MM.1S (cell line): ENCODE results near the gene AIDA.

Experiments used
- DNase-seq: peaks from one replicate; pipeline ENCODE4 v3.0.0-alpha.2; 2015
- H2AFZ ChIP-seq: fragments of 300-600 bp; sonication (generic); 2 replicates; pipeline ENCODE4 v1.6.0; 2016; ENCODE audit warnings: antibody characterized with exemption, low read length
- H3F3A ChIP-seq: fragments of 300-600 bp; sonication (generic); 2 replicates; pipeline ENCODE4 v1.6.1; 2016; ENCODE audit warnings: mild to moderate bottlenecking, antibody characterized with exemption, low read length, moderate library complexity, mixed read lengths; ENCODE audit not compliant: insufficient read depth
- H3K27ac ChIP-seq: fragments of 300-600 bp; sonication (generic); 2 replicates; pipeline ENCODE4 v1.5.1; 2016; ENCODE audit warnings: mild to moderate bottlenecking, low read length
- H3K27me3 ChIP-seq: fragments of 300-600 bp; sonication (generic); replicated peaks from 2 replicates; pipeline ENCODE4 v1.6.0; 2016; ENCODE audit warnings: low read length; ENCODE audit not compliant: insufficient read depth
- H3K36me3 ChIP-seq: fragments of 300-600 bp; sonication (generic); replicated peaks from 2 replicates; pipeline ENCODE4 v1.6.1; 2016; ENCODE audit warnings: mild to moderate bottlenecking, low read length, mixed read lengths; ENCODE audit not compliant: insufficient read depth
- H3K4me1 ChIP-seq: fragments of 300-600 bp; sonication (generic); 2 replicates; pipeline ENCODE4 v1.6.1; 2016; ENCODE audit warnings: low read length, mixed read lengths
- H3K4me2 ChIP-seq: fragments of 300-600 bp; sonication (generic); 2 replicates; pipeline ENCODE4 v1.6.0; 2016; ENCODE audit warnings: low read depth, low read length
- H3K4me3 ChIP-seq: fragments of 300-600 bp; sonication (generic); 2 replicates; pipeline ENCODE4 v1.5.1; 2016; ENCODE audit warnings: low read length, mixed read lengths
- H3K79me2 ChIP-seq: fragments of 300-600 bp; sonication (generic); 2 replicates; pipeline ENCODE4 v1.6.1; 2016; ENCODE audit warnings: mixed run types, low read length, mixed read lengths
- H3K9ac ChIP-seq: fragments of 300-600 bp; sonication (generic); 2 replicates; pipeline ENCODE4 v1.6.1; 2016; ENCODE audit warnings: low read length, mixed read lengths
- H3K9me2 ChIP-seq: fragments of 300-600 bp; sonication (generic); replicated peaks from 2 replicates; pipeline ENCODE4 v1.6.1; 2016; ENCODE audit warnings: mild to moderate bottlenecking, low read length, mixed read lengths; ENCODE audit not compliant: insufficient read depth
- H3K9me3 ChIP-seq: fragments of 300-600 bp; sonication (generic); replicated peaks from 2 replicates; pipeline ENCODE4 v1.6.1; 2016; ENCODE audit warnings: mild to moderate bottlenecking, low read length, mixed read lengths; ENCODE audit not compliant: insufficient read depth
- H4K20me1 ChIP-seq: fragments of 300-600 bp; sonication (generic); 2 replicates; pipeline ENCODE4 v1.6.1; 2016; ENCODE audit warnings: mild to moderate bottlenecking, low read length, moderate library complexity, mixed read lengths; ENCODE audit not compliant: insufficient read depth
- CTCF ChIP-seq: fragments of 300-600 bp; sonication (generic); IDR thresholded peaks from 2 replicates; pipeline ENCODE4 v1.5.1; 2016; ENCODE audit warnings: antibody characterized with exemption, low read length, mixed read lengths
- EZH2 ChIP-seq: fragments of 300-600 bp; sonication (generic); optimal IDR thresholded peaks from 2 replicates; pipeline ENCODE3; 2017; ENCODE audit warnings: low read depth, mild to moderate bottlenecking, antibody characterized with exemption, low read length, mixed read lengths
- EZH2phosphoT487 ChIP-seq: fragments of 300-600 bp; sonication (generic); IDR thresholded peaks from 2 replicates; pipeline ENCODE4 v1.6.1; 2018; ENCODE audit warnings: antibody characterized with exemption, low read length

The AIDA gene

GRCh38 chr1:222663431-222663934 lies 48.8 kb downstream of the AIDA start:
- peaks cover 19% of the 10 kb centered on the region; the same call in 1 of the 2 replicates for H3K36me3 ChIP-seq

GRCh38 chr1:222657899-222658298 lies 54.4 kb downstream of the AIDA start:
- DNase-seq: no peak
- Histone ChIP-seq H3K79me2 (peaks cover 6% of the 10 kb centered on the region; the same call in 1 of the 2 replicates), H3K9ac (no peak overlapping the region), H3K27ac (no peak overlapping the region), H3K27me3 (no peaks in the 10 kb centered on the region), H4K20me1 (0 out of 2 replicates have a peak, but pooled peaks cover 12% of the 10 kb centered on the region), H3K4me3 (no peak overlapping the region), H3K36me3 (peaks cover 33% of the 10 kb centered on the region), H3K9me2 (no peaks in the 10 kb centered on the region), H3K4me2 (no peak overlapping the region), H3K4me1 (peaks cover 26% of the 10 kb centered on the region), H3F3A (peaks cover 13% of the 10 kb centered on the region), H3K9me3 (no peaks in the 10 kb centered on the region), H2AFZ (no peak overlapping the region)
- TF ChIP-seq CTCF: no peak
- no peak for TF ChIP-seq EZH2phosphoT487
- no peak for TF ChIP-seq EZH2

More at GRCh38 chr1:222663431-222663934, 48.8 kb downstream of the AIDA start:
- no peaks in the 10 kb centered on the region for H3K4me1 ChIP-seq
- no peak overlapping the region for H3K9ac ChIP-seq
- H3K9me3 ChIP-seq: no peaks in the 10 kb centered on the region
- no peaks in the 10 kb centered on the region for H3F3A ChIP-seq
- DNase-seq: no peak
- H3K4me2 ChIP-seq: no peak overlapping the region
- H3K4me3 ChIP-seq: no peak overlapping the region
- H3K79me2 ChIP-seq: no peaks in the 10 kb centered on the region
- H3K27ac ChIP-seq: no peak overlapping the region
- TF ChIP-seq CTCF: no peak
- TF ChIP-seq EZH2: no peak
- TF ChIP-seq EZH2phosphoT487: no peak
- no peak overlapping the region for H2AFZ ChIP-seq
- H3K27me3 ChIP-seq: no peaks in the 10 kb centered on the region
- H3K9me2 ChIP-seq: no peaks in the 10 kb centered on the region
- H4K20me1 ChIP-seq: no peaks in the 10 kb centered on the region

GRCh38 chr1:222656391-222657155 lies 55.7 kb downstream of the AIDA start:
- H4K20me1 ChIP-seq: 0 out of 2 replicates have a peak, but pooled peaks cover 12% of the 10 kb centered on the region
- peaks cover 6% of the 10 kb centered on the region; the same call in 1 of the 2 replicates for H3K79me2 ChIP-seq
- peaks cover 29% of the 10 kb centered on the region for H3K4me1 ChIP-seq
- no peak overlapping the region for H3K27ac ChIP-seq
- no peak overlapping the region for H3K4me2 ChIP-seq
- H3K9ac ChIP-seq: no peak overlapping the region
- H3K9me3 ChIP-seq: no peaks in the 10 kb centered on the region
- no peak overlapping the region for H3K4me3 ChIP-seq
- H2AFZ ChIP-seq: no peak overlapping the region
- peaks cover 43% of the 10 kb centered on the region for H3K36me3 ChIP-seq
- peaks cover 13% of the 10 kb centered on the region for H3F3A ChIP-seq
- H3K27me3 ChIP-seq: no peaks in the 10 kb centered on the region
- H3K9me2 ChIP-seq: no peaks in the 10 kb centered on the region
- DNase-seq: no peak
- TF ChIP-seq EZH2phosphoT487 (no peak), EZH2 (no peak), CTCF (no peak)
